ENCODE results near the gene IMMP2L.

IMMP2L gene

GRCh38 chr7:111059833-111060232 is 502.5 kb downstream of the IMMP2L start:
- no peak for DNase-seq

DNA sequence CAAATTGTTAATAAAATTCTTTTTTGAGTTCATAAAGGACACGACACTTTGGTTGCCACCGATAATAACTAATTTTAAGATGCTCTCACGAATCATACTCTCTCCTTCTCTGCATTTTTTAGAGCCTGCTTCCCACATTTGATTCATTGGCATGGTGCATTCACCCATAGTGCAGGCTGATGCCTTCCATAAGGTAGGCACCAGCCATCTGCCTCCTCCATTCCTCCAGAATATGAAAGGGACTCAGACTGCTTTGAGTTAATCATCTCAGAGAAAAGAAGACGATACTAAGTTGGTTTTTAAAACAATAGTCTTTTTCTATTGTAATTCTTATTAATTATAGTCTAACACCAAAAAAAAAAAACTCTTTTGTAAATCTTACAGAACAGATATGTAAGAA is 505.2 kb downstream of the IMMP2L start:
- DNase-seq = no peak

- DNase-seq = no peak
Measured at GRCh38 chr7:111056371-111056770, 505.9 kb downstream of the IMMP2L start.

GRCh38 chr7:111053035-111053434 is 509.3 kb downstream of the IMMP2L start:
- DNase-seq = no peak

- no peak for DNase-seq
Measured at GRCh38 chr7:111051832-111052231, 510.5 kb downstream of the IMMP2L start.

- DNase-seq = no peak
Measured at GRCh38 chr7:111050875-111051416, 511.3 kb downstream of the IMMP2L start.

DNA sequence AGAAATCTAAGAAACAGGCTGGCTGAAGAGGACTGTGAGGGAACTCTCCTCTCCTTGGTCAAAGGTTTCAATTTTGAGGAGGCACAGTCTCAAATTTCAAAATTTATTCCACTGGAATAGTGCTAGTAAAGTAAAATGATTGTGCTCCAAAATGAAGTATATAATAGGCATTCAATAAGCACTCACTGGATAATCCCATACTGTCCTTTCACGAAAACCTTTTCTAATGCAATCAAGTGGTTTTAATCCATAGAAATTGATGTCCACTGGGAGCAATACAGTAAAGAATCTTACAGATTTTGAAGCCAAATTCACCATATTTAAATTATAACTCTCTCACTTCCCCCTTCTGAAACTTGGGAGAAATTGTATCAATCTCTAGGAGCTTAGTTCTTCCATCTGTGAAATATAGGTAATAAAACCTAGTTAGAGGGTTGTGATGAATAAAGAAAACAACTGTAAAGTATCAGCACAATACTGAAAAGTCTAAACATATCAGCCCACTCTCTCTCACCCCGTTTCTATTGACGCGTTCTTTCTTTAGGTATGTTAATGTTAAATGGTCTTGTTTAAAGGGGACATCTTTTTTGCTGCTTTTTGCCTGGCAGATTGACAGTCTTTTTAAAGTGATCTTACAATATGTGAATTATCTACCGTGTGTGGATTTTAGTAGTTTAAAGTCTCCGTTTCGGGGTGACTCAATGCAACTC is 512.2 kb downstream of the IMMP2L start:
- no peak for DNase-seq

GRCh38 chr7:111047595-111047994 is 514.7 kb downstream of the IMMP2L start:
- no peak for DNase-seq

- no peak for DNase-seq
Measured at GRCh38 chr7:111045449-111045848, 516.8 kb downstream of the IMMP2L start.

DNA sequence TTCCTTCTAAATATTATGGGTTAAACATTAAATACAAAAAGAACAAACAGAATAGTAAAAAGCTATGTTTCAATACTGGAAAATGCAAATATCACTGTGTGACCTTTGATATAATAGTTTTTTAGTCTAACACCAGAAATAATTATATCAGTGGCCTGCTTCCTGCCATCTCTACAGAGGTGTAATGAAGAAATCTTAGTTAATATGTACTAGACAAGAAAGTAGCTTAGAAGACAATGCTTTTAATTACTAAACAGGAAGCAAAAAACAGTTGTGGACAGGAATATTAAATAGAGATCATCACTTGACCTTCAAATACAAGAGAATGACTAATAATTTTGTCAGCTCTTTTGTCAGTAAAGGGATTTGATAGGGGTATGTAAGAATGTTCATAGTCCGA is 518.7 kb downstream of the IMMP2L start:
- no peak for DNase-seq

GRCh38 chr7:111042842-111043241 is 519.5 kb downstream of the IMMP2L start:
- DNase-seq = no peak

- DNase-seq = no peak
Measured at GRCh38 chr7:111041577-111041976, 520.7 kb downstream of the IMMP2L start.

- DNase-seq = no peak
Measured at GRCh38 chr7:111038185-111038584, 524.1 kb downstream of the IMMP2L start.

DNA sequence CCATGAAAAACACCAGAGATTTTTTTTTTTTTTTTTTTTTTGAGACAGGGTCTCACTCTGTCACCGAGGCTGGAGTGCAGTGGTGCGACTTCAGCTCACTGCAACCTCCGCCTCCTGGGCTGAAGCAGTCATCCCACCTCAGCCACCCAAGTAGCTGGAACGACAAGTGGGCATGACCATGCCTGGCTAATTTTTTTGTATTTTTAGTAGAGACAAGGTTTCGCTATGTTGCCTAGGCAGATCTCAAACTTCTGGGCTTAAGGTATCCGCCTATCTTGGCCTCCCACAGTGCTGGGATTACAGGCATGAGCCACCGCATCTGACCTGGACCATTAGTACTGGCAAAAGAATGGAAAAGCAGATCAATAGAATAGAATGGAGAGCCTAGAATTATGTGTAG is 530.4 kb downstream of the IMMP2L start:
- no peak for DNase-seq

DNA sequence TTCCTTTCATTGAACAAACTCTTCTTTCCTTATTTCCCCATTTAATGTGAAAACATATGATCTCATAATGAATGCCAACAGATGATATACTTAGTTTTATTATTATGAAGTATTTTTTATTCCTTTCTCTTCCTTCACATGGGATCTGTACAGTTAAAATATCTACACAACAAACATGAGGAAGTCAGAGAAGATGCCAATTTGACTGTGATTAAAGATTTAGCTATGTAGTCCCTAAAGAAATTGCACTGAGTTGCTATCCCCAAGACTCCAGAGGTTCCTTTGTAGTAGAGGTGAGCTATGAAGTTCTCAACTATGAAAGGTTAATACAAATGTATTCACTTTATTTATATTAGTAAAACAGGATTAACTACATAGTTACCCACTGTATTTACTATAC is 532.0 kb downstream of the IMMP2L start:
- no peak for DNase-seq

- DNase-seq = no peak
Measured at GRCh38 chr7:111029574-111030251, 532.6 kb downstream of the IMMP2L start.

DNA sequence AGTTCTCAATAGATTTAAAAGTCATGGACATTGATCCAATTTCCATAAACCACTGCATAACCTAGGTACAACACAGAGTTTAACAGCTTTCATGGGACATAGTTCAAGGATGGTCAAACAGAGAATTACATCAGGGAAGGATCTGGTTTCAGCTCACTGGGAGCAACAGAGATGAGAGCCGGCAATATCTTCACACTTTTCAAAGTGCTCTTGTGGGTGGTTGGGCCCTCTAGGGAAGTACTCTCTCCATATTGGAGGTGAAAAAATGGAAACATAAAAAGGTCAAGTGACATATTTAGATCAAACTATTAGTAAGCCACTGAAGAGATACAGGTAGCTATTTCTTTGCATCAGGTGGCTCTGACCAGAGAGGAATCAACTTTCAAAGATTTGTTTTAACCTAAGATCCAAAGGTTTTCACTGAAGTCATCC is 533.1 kb downstream of the IMMP2L start:
- DNase-seq = no peak

DNA sequence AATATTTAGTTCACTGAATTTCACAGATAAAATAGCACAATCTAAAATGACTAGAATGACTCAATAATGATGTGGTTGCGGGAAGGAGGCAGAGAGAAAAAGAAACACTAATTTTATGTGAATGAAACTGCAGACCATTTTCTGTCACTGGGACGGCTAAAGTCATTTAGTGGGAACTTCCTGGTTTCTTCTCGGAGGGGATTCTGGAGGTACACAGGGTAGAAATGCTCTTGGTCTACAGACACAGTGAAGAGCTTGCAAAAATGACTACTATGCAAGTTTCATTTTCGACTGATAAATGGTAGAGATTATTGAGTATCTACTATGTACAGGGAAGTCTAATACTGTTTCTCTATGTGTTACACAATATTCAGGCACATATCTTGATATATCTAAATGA is 534.9 kb downstream of the IMMP2L start:
- no peak for DNase-seq

DNA sequence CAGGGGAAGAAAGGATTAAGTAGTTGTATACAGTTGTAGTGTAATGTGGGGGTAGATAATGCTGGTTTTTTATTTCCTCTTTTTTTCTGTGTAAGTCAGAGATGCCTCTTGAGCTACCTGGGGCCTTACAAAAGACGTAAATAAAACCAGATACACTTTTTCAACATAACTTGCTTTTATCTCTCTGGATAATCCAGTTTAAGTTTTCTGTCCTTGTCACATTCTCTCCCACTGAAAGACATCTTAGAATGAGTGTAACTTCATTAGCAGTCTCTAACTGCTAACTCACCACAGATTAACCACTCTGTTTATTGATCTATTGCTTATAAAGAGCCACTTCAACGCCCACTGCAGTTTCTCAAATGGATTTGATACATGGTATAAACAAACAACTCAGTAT is 535.5 kb downstream of the IMMP2L start:
- no peak for DNase-seq

DNA sequence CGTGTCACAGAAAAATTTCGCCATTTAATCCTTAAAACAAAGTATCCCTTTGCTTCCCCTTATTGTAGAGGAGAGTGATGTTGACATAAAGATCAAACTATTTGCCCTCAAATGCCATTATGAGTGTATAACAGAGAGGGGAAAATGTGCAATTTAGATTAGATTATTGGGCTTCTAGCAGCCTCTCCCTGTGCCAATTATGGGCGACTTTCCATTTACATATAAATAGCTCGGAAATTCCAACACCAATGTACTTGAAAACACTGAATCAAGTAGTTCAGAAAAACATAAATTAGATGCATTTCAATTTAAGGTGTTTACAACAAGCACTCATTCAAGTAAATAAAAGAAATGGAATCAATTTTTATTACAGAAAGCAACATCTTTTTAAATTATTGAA is 535.9 kb downstream of the IMMP2L start:
- DNase-seq = no peak

DNA sequence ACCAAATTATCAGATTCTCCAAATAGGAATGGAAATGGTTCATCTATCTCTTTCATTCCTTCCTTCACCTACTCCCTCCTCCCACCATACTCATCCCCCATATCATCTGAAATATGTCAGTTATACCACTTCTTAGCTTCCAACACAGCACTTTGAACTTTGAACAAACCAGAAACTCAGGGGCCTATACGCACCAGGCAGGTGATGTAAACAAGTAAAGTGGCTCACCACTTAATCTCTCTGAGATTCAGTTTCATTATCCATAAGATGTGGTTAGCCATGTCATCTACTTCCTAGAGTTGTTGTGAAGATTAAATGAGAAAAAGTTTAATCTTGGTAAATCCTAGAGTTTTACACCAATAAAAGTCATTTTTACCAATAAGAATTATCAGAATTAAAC is 537.3 kb downstream of the IMMP2L start:
- DNase-seq = no peak

DNA sequence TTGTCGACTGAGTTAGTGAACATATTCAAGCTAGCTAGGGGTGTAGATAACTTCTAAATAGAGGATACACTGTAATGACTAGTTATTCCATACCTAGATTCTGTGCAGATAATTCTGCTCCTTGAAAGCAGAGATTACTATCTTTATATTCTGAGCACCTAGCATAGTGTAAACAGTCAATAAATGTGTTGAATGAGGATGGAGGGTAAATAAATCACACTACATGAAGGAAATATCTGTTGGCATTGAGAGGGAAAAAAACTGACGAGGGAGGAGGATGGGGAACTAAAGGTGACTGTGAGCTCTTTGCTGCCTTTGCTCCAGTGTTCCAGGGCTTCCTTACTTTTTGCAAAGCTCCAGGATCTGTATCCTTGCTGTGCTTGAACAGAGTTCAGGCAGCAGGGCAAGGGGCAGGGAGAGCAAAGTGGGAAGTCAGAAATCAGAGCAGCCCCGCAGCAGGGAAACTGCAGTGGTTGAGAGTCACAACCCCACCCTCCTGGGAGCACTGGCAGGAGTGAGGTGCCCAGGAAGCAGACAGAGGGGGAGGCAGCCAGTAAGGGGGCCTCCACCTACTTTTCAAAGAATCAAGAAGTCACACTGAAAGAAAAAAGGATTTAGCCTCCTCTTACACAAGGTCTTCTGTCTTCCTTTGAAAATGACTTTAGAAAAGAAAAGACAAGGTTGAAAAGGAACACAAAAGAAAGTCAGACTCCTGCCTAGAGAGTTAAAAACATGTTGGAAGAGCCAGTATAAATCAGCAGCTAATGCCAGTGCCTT is 543.1 kb downstream of the IMMP2L start:
- DNase-seq = no peak

- no peak for DNase-seq
Measured at GRCh38 chr7:111018447-111018846, 543.8 kb downstream of the IMMP2L start.

DNA sequence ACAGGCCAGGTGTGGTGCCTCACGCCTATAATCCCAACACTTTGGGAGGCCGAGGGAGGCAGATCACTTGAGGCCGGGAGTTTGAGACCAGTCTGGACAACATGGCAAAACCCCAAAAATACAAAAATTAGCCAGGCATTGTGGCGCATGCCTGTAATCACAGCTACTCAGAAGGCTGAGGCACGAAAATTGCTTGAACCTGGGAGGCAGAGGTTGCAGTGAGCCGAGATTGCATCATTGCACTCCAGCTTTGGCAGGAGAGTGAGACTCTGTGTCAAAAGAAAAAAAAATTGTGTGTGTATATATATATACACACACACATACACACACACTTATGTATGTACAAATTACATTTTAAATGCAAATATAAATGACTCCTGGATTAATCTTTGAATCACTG is 548.2 kb downstream of the IMMP2L start:
- no peak for DNase-seq

All from NCI-H1694 treated with DMSO at 0.1 percent for 48 hours (cell line).